ENCODE measurements around the gene C1QB.
A peak's percentile ranks its signal among the peaks of the same experiment; 100 is the strongest.
"Not testable (repeated sequence)": the region's sequence is repeated elsewhere in the genome, so short reads cannot be mapped to it uniquely, and the experiment has no call there.

C1QB gene

DNA sequence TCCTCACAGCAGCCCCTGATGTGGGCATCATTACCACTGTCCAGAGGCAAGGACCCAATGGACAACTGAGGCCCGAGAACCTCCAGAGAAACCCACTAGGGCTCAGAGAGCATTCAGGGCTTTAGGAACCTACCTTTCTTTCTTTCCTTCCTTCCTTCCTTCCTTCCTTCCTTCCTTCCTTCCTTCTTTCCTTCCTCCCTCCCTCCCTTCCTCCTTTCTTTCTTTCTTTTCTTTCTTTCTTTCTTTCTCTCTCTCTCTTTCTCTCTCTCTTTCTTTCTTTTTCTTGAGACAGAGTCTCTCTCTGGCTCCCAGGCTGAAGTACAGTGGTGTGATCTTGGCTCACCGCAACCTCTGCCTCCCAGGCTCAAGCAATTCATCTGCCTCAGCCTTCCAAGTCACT, 15.8 kb downstream of the C1QB start:
- not testable (repeated sequence) for DNase-seq

- peak; percentile 21 for DNase-seq
Observed at GRCh38 chr1:22670352-22670975, 17.4 kb downstream of the C1QB start.

GRCh38 chr1:22671999-22672398, 19.0 kb downstream of the C1QB start:
- peak; percentile 10 for DNase-seq

GRCh38 chr1:22673486-22674409, 20.7 kb downstream of the C1QB start:
- DNase-seq = no peak

GRCh38 chr1:22674410-22674749, 21.3 kb downstream of the C1QB start:
- no peak for DNase-seq

DNA sequence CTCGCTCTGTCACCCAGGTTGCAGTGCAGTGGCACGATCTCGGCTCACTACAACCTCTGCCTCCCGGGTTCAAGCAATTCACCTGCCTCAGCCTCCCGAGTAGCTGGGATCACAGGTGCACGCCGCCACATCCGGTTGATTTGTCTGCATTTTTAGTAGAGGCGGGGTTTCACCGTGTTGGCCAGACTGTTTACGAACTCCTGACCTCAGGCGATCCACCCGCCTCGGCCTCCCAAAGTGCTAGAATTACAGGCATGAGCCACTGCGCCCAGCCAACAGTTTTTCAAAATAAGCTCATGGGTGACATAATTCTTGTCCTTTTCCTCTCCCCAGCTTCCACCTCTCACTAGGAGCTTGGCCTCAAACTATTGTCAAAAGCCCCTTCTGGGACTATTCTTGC, 23.1 kb downstream of the C1QB start:
- not testable (repeated sequence) for DNase-seq

DNA sequence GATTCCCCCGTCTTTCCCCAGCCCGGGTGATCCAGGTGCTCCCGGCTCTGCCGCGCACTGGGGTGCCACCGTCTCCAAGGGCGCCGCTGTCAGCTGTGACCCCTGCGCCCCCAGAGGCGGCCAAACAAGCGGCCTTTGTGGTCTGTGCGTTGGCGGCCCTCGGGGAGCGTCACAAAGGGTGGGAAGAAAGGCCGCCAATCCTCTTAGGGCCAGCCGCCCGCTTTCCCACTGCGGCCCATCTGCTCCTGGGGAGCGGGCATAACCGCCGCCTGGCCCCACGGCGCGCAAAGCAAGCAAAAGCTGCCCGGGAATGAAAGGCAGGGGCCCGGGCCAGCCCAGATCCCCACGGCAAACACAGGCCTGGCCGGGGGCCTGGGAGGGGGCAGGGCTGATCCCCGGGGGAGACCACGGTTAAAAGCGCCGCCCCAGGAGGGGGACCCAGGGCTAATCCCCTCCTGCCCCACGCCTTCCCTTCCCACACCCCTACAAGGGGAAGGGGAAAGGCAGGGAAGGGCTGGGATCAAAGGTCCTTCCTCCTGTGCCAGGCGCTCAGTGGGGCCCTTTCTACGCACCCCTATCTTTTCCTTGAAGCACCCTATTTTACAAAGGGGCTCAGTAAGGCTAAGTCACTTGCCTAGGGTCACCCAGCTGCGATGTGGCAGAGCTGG, 24.0 kb downstream of the C1QB start:
- DNase-seq = no peak

DNA sequence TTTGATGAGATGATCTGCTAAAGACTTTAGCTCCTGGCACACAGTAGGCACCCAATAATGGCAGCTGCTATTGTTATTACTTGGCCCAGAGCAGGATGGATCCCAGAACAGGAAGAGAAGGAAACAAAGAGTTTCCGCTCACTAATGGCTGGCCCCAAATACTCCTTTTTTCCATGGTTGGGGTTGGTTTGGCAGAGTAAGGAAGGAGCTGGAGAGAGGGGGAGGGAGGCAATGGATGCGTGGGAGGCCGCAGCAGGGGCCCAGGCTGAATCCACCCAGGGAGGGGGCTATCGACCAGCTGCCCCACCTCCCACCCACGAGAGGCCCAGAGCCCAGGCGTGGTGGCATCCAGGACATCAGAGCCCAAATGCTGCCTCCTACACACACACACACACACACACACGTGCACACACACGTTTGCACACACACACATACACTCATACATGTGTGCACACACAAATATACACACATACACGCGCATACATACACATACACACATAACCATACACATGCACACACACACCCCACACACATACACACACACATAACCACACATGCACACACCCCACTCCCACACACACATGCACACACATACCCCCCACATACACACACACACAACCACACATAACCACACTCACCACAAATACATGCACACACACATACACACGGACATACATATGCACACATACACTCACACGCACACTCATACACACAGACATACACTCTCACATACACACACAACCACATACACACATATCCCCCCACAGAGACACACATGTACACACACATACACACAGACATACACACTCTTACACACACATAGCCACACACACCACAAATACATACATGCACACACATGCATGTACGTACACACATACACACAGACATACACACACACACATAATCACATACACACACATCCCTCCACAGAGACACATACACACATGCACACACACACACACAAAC, 25.2 kb downstream of the C1QB start:
- DNase-seq = peak; percentile 58

- DNase-seq = no peak
Observed at GRCh38 chr1:22680726-22681125, 27.7 kb downstream of the C1QB start.

- DNase-seq = no peak
Observed at GRCh38 chr1:22681556-22682276, 28.7 kb downstream of the C1QB start.

- no peak for DNase-seq
Observed at GRCh38 chr1:22683547-22683946, 30.5 kb downstream of the C1QB start.

GRCh38 chr1:22685591-22686059, 32.6 kb downstream of the C1QB start:
- DNase-seq = peak; percentile 88

- no peak for DNase-seq
Observed at GRCh38 chr1:22687191-22687590, 34.2 kb downstream of the C1QB start.

DNA sequence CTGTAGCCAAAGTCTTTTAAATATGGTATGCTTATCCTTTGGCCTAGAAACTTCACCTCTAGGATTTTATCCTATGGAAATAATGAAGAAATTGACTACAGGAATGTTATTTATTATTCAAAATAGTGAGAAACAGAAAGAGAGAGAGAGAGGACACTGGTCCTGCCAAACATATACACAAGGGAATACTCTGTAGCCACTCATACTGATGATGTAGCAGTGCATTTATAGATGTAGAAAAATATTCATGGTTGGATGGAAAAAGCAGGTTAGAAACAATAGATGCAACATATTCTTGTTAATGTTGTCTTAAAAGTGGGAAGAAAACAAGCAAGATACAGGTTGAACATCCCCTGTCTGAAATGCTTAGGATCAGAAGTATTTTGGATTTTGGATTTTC, 35.4 kb downstream of the C1QB start:
- no peak for DNase-seq

- peak; percentile 41 for DNase-seq
Observed at GRCh38 chr1:22689505-22689904, 36.5 kb downstream of the C1QB start.

GRCh38 chr1:22691031-22691753, 38.2 kb downstream of the C1QB start:
- peak; percentile 17 for DNase-seq

GRCh38 chr1:22694172-22694571, 41.1 kb downstream of the C1QB start:
- no peak for DNase-seq

DNA sequence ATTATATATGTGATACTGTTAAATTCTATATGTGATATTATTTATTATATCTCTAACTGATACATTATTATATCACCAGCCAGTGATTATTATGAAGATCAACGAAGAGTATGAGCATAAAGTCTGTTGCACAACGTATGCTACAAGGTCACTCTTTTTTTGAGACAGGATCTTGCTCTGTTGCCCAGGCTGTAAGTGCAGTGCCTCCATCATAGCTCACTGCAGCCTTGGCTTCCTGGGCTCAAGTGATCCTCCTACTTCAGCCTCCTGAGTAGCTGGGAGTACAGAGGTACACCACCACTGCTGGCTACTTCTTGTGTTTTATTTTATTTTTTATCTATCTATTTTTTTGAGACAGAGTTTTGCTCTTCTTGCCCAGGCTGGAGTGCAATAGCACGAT, 43.6 kb downstream of the C1QB start:
- no peak for DNase-seq

- DNase-seq = no peak
Observed at GRCh38 chr1:22697980-22698379, 44.9 kb downstream of the C1QB start.

DNA sequence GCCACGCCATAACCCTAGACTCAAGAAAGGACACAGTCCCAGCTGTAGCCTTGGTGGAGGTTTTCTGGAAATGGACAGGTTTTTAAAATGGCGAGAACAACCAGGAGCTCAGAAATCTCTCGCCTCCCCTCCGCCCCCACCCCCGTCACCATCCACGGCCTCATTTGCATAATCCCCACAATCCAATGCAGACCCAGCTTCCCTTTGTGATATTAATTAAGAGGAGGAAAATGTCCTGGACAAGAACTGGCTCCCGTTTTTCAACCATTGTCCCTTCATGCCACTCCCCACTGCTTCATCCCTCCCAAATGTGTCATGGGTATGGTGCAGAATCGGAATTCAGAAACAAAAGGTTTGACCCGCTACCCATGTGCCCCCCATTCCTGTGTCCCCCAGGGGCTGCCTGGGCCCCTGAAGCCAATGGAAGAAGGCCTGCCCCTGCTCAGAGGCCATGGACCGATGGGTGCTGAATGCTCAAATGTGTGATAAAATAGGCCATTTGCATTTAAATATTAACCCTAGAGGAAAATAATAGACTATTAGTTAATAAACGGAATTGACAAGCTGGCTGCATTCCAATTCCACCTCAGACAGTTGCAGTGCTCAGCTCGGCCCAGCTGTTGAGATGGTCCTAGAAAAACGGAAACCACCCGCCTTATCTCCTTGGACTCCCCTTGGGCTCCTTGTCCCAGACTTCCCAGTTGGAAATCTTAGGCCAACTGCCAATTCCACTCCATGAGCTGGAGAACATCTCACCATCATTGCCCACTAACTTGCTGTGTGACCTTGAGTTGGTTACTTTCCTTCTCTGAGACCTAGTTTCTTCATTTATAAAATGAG, 46.9 kb downstream of the C1QB start:
- DNase-seq = no peak
